ENCODE results near the gene PLCL1.

DNA sequence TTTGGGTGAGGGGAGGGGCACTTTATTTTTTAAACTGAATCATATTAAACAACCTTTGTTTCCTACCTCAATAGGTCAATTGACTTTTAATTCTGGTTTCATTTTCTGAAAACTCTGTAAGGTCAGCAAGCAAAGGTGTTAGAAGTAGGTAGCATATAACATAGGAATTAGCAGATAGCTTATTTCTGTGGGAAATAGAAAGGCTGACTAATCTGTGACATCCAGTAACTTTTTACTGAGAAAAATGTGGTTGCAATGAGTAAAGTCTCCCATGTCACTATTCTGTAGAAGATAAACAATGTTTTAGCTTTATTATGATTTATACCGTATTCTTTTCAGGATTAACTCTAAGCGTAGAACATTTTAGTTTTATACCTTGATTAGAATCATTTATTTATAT is 240.4 kb downstream of the PLCL1 start:
- TF ChIP-seq POLR2AphosphoS5 (IDR thresholded peaks at IDR 0.05) (no peak), POLR2A (IDR thresholded peaks at IDR 0.05) (no peak)
- TF ChIP-seq, protein P1, sequence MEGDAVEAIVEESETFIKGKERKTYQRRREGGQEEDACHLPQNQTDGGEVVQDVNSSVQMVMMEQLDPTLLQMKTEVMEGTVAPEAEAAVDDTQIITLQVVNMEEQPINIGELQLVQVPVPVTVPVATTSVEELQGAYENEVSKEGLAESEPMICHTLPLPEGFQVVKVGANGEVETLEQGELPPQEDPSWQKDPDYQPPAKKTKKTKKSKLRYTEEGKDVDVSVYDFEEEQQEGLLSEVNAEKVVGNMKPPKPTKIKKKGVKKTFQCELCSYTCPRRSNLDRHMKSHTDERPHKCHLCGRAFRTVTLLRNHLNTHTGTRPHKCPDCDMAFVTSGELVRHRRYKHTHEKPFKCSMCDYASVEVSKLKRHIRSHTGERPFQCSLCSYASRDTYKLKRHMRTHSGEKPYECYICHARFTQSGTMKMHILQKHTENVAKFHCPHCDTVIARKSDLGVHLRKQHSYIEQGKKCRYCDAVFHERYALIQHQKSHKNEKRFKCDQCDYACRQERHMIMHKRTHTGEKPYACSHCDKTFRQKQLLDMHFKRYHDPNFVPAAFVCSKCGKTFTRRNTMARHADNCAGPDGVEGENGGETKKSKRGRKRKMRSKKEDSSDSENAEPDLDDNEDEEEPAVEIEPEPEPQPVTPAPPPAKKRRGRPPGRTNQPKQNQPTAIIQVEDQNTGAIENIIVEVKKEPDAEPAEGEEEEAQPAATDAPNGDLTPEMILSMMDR (IDR thresholded peaks at IDR 0.05) = no peak

Data from prostate gland (tissue), 2 donors.